Right lobe of liver (tissue), 4 donors: ENCODE results near the gene PCSK2.

ENCODE experiments used
- POLR2A ChIP-seq: fragments of 450-650 bp; IDR thresholded peaks from one replicate; pipeline ENCODE4 v1.6.1; 2017; ENCODE audit warnings: antibody characterized with exemption, mild to moderate bottlenecking
- TF ChIP-seq, protein P1 (sequence below), 4 donors: fragments of 200-600 bp in 3 of 4; fragments of 450-650 bp in 1 of 4; IDR thresholded peaks; one replicate each; pipeline versions ENCODE4 v1.5.1 to v1.8.0; 2016 to 2022; ENCODE audit warnings: antibody characterized with exemption in 4 of 4, mild to moderate bottlenecking in 2 of 4
- donor health status: DM: no; HTN: no; CAD: no.
- donor health status: DM: no; HTN: no; CAD: no.
- donor health status: DM: no; HTN: yes; CAD: no.

DNA sequence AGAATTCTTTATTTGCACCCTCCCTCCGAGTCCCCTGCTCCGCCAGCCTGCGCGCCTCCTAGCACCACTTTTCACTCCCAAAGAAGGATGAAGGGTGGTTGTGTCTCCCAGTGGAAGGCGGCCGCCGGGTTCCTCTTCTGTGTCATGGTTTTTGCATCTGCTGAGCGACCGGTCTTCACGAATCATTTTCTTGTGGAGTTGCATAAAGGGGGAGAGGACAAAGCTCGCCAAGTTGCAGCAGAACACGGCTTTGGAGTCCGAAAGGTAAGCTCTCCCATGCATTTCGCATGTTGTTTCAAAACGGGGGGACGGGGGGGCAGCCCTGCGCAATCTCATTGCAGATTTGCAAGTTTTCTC, 357 bp downstream of the PCSK2 start:
- TF ChIP-seq, protein P1, sequence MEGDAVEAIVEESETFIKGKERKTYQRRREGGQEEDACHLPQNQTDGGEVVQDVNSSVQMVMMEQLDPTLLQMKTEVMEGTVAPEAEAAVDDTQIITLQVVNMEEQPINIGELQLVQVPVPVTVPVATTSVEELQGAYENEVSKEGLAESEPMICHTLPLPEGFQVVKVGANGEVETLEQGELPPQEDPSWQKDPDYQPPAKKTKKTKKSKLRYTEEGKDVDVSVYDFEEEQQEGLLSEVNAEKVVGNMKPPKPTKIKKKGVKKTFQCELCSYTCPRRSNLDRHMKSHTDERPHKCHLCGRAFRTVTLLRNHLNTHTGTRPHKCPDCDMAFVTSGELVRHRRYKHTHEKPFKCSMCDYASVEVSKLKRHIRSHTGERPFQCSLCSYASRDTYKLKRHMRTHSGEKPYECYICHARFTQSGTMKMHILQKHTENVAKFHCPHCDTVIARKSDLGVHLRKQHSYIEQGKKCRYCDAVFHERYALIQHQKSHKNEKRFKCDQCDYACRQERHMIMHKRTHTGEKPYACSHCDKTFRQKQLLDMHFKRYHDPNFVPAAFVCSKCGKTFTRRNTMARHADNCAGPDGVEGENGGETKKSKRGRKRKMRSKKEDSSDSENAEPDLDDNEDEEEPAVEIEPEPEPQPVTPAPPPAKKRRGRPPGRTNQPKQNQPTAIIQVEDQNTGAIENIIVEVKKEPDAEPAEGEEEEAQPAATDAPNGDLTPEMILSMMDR (IDR thresholded peaks at IDR 0.05): no peak
- no peak for TF ChIP-seq POLR2A
